IMR-90 (cell line): ENCODE measurements around the gene CIART. TPM values are rescaled to one million over a fixed set of nuclear protein-coding genes. Genes with fewer than 3 reads are reported as not detected.

Experiments
- ATAC-seq: fragments of 200-7000 bp; cut with Tn5 transposase; 2 replicates; pipeline ENCODE4 v1.9.1; 2020; ENCODE audit warnings: low read depth, mild to moderate bottlenecking, moderate library complexity
- BruUV-seq: library from RNA; stranded (reverse); fragments of 400-500 nt; replicated peaks from 2 replicates; lab custom pipeline; 2021; lab: Mats Ljungman, UMichigan
- CTCF ChIA-PET: fragments of 300-600 bp; formaldehyde crosslinking; extraction: SDS; loops from one replicate; lab custom pipeline; 2021; ENCODE audit warnings: antibody characterized with exemption; lab: Yijun Ruan, JAX
- POLR2A ChIA-PET: fragments of 300-600 bp; sonication (Branson Sonifier 250); formaldehyde crosslinking; loops from one replicate; lab custom pipeline; 2022; ENCODE audit warnings: antibody characterized with exemption; ENCODE audit not compliant: unreplicated experiment; lab: Charles Lee
- DNase-seq: peaks from one replicate; pipeline ENCODE4 v3.0.0; 2013
- H2AFZ ChIP-seq: replicated peaks from 2 replicates; pipeline ENCODE3; 2013; ENCODE audit warnings: low read length, mild to moderate bottlenecking; ENCODE audit not compliant: poor library complexity
- H2AK5ac ChIP-seq: 2 replicates; pipeline ENCODE4 v1.6.1; 2013; ENCODE audit warnings: low read depth, low read length, inconsistent platforms
- H2AK9ac ChIP-seq: replicated peaks from 2 replicates; pipeline ENCODE3; 2013; ENCODE audit warnings: mild to moderate bottlenecking, low read depth, low read length, moderate library complexity; ENCODE audit not compliant: poor library complexity
- H2BK120ac ChIP-seq: 2 replicates; pipeline ENCODE4 v1.6.1; 2013; ENCODE audit warnings: low read depth, low read length, inconsistent platforms
- H2BK15ac ChIP-seq: 3 replicates; pipeline ENCODE4 v1.6.1; 2013; ENCODE audit warnings: low read depth, low read length, inconsistent platforms
- H2BK20ac ChIP-seq: 2 replicates; pipeline ENCODE4 v1.6.1; 2013; ENCODE audit warnings: low read depth, mild to moderate bottlenecking, inconsistent platforms, low read length, moderate library complexity
- H2BK5ac ChIP-seq: 2 replicates; pipeline ENCODE4 v1.6.1; 2013; ENCODE audit warnings: mild to moderate bottlenecking, low read depth, low read length, inconsistent platforms; ENCODE audit not compliant: poor library complexity, severe bottlenecking
- H3K14ac ChIP-seq: replicated peaks from 2 replicates; pipeline ENCODE4 v1.6.1; 2013; ENCODE audit warnings: low read depth, low read length, inconsistent platforms
- H3K18ac ChIP-seq: 2 replicates; pipeline ENCODE4 v1.6.1; 2013; ENCODE audit warnings: low read depth, low read length, control low read depth
- H3K23ac ChIP-seq: 2 replicates; pipeline ENCODE4 v1.6.1; 2013; ENCODE audit warnings: low read depth, low read length, inconsistent platforms
- H3K27ac ChIP-seq: 2 replicates; pipeline ENCODE4 v1.5.1; 2013; ENCODE audit warnings: mild to moderate bottlenecking, control low read depth, low read length; ENCODE audit not compliant: insufficient read depth
- H3K27me3 ChIP-seq: 2 replicates; pipeline ENCODE4 v1.6.1; 2013; ENCODE audit warnings: low read length; ENCODE audit not compliant: control insufficient read depth, insufficient read depth
- H3K36me3 ChIP-seq: 2 replicates; pipeline ENCODE4 v1.6.1; 2013; ENCODE audit warnings: low read length, mixed read lengths; ENCODE audit not compliant: control insufficient read depth, insufficient read depth
- H3K4ac ChIP-seq: 2 replicates; pipeline ENCODE4 v1.6.1; 2013; ENCODE audit warnings: low read depth, low read length, inconsistent platforms
- H3K4me1 ChIP-seq: 2 replicates; pipeline ENCODE4 v1.6.1; 2013; ENCODE audit warnings: low read length, mixed read lengths; ENCODE audit not compliant: control insufficient read depth, insufficient read depth
- H3K4me2 ChIP-seq: 2 replicates; pipeline ENCODE4 v1.6.1; 2013; ENCODE audit warnings: low read depth, mild to moderate bottlenecking, control low read depth, low read length, moderate library complexity
- H3K4me3 ChIP-seq: 2 replicates; pipeline ENCODE4 v1.5.1; 2013; ENCODE audit warnings: low read depth, mild to moderate bottlenecking, control low read depth, low read length, moderate library complexity; ENCODE audit not compliant: insufficient read depth
- H3K56ac ChIP-seq: 2 replicates; pipeline ENCODE4 v1.6.1; 2013; ENCODE audit warnings: low read length, inconsistent platforms; ENCODE audit not compliant: insufficient read depth; ENCODE audit errors: extremely low read depth
- H3K79me1 ChIP-seq, 2 experiments: 2 replicates each; pipeline ENCODE4 v1.6.1; 2013; ENCODE audit warnings: low read length in 2 of 2, inconsistent platforms in 1 of 2, low read depth in 1 of 2
- H3K9ac ChIP-seq: 2 replicates; pipeline ENCODE4 v1.6.1; 2013; ENCODE audit warnings: low read depth, low read length, control low read depth
- H3K9me1 ChIP-seq: 2 replicates; pipeline ENCODE4 v1.6.1; 2013; ENCODE audit warnings: low read length, inconsistent platforms; ENCODE audit not compliant: insufficient read depth
- H3K9me3 ChIP-seq: 2 replicates; pipeline ENCODE4 v1.6.1; 2013; ENCODE audit warnings: low read length; ENCODE audit not compliant: control insufficient read depth, insufficient read depth
- H4K20me1 ChIP-seq: 2 replicates; pipeline ENCODE4 v1.6.1; 2013; ENCODE audit warnings: low read length, inconsistent platforms; ENCODE audit not compliant: insufficient read depth
- H4K5ac ChIP-seq: 2 replicates; pipeline ENCODE4 v1.6.1; 2013; ENCODE audit warnings: mild to moderate bottlenecking, low read depth, low read length, control low read depth
- H4K8ac ChIP-seq, 2 experiments: 2 replicates each; pipeline ENCODE4 v1.6.1; 2013; ENCODE audit warnings: low read depth in 2 of 2, low read length in 2 of 2, control low read depth in 1 of 2, inconsistent platforms in 1 of 2
- H4K91ac ChIP-seq: 2 replicates; pipeline ENCODE4 v1.6.1; 2013; ENCODE audit warnings: low read depth, low read length, inconsistent platforms; ENCODE audit not compliant: insufficient read depth
- CEBPB ChIP-seq: IDR thresholded peaks from 2 replicates; pipeline ENCODE4 v1.6.1; 2012; ENCODE audit warnings: low read depth, low read length, improper control_type of control experiment
- CHD1 ChIP-seq: IDR thresholded peaks from 2 replicates; pipeline ENCODE4 v1.6.1; 2012; ENCODE audit warnings: low read depth, low read length, improper control_type of control experiment
- FOS ChIP-seq: fragments of 150-350 bp; IDR thresholded peaks from 2 replicates; pipeline ENCODE4 v1.6.1; 2016; ENCODE audit warnings: low read depth, low read length
- NFE2L2 ChIP-seq: fragments of 150-350 bp; IDR thresholded peaks from 2 replicates; pipeline ENCODE4 v1.6.1; 2016; ENCODE audit warnings: low read depth, mild to moderate bottlenecking, low read length
- RAD21 ChIP-seq: IDR thresholded peaks from 2 replicates; pipeline ENCODE4 v1.6.1; 2012; ENCODE audit warnings: low read length, improper control_type of control experiment
- RCOR1 ChIP-seq: IDR thresholded peaks from 2 replicates; pipeline ENCODE4 v1.6.1; 2012; ENCODE audit warnings: mild to moderate bottlenecking, low read length, improper control_type of control experiment; ENCODE audit not compliant: insufficient replicate concordance
- RFX5 ChIP-seq: IDR thresholded peaks from 2 replicates; pipeline ENCODE4 v1.8.0; 2012; ENCODE audit warnings: low read depth, mild to moderate bottlenecking, low read length, moderate library complexity
- SMC3 ChIP-seq: fragments of 150-350 bp; IDR thresholded peaks from 2 replicates; pipeline ENCODE4 v1.6.1; 2016; ENCODE audit warnings: low read depth, mild to moderate bottlenecking, antibody characterized with exemption, low read length, moderate library complexity
- USF2 ChIP-seq: fragments of 150-350 bp; IDR thresholded peaks from 2 replicates; pipeline ENCODE4 v1.6.1; 2017; ENCODE audit warnings: mild to moderate bottlenecking, antibody characterized with exemption, low read length, low read depth
- WGBS, 2 experiments: methylation state at CpG; one replicate each; pipeline versions ENCODE4 v1.1.5 to v1.1.7; 2013; ENCODE audit warnings: missing lambda C conversion rate in 2 of 2; ENCODE audit not compliant: insufficient read length in 1 of 2; ENCODE audit errors: extremely low coverage in 2 of 2; 5-methylcytosine and 5-hydroxymethylcytosine counted together
- dilution Hi-C: fragments of 300-500 bp; cut with HindIII; formaldehyde crosslinking; loops from one replicate; pipeline ENCODE4 v1.14.3; 2018; ENCODE audit warnings: low sequenced_read_pairs; ENCODE audit not compliant: unreplicated experiment
- in situ Hi-C: fragments of 300-500 bp; cut with MboI; formaldehyde crosslinking; loops from 3 replicates; pipeline ENCODE4 v1.14.3; 2019; ENCODE audit warnings: low sequenced_read_pairs, inconsistent platforms, mixed read lengths
- intact Hi-C: fragments of 100-400 bp; cut with micrococcal nuclease; formaldehyde crosslinking; loops from 2 replicates; pipeline ENCODE4 v1.10.0; 2022
- polyA plus RNA-seq, 3 experiments: library from polyadenylated mRNA; depleted of rRNA; stranded (reverse); fragments of >200 nt; gene quantifications; 2 replicates each; pipeline ENCODE4 v1.2.3, GENCODE V29; 2012; ENCODE audit warnings: low replicate concordance in 1 of 3
- total RNA-seq: library from RNA; depleted of rRNA; stranded (reverse); fragments of >200 nt; gene quantifications from 2 replicates; pipeline ENCODE4 v1.2.3, GENCODE V29; 2012

CIART gene
- total and polyA plus RNA-seq, 2 of the 4 experiments (the other 2 are of a cell fraction) = 16.5 to 18.1 TPM

GRCh38 chr1:150249936-150250335 lies 32.4 kb upstream of the CIART start:
- no peak overlapping the region for H2BK15ac ChIP-seq
- DNase-seq (no peak), ATAC-seq (no peak)
- no peak overlapping the region for H2BK120ac ChIP-seq
- intact Hi-C loops = no loop called here
- H3K9ac ChIP-seq = no peak overlapping the region
- in situ Hi-C loops = no loop called here
- no peak overlapping the region for H2AK5ac ChIP-seq
- dilution Hi-C loops = no loop called here
- H3K18ac ChIP-seq = no peak overlapping the region
- no peak overlapping the region for H2AK9ac ChIP-seq
- no peak overlapping the region for H4K91ac ChIP-seq
- H2AFZ ChIP-seq = no peak overlapping the region
- H4K20me1 ChIP-seq = no peaks in the 10 kb centered on the region
- no peaks in the 10 kb centered on the region for H3K9me1 ChIP-seq
- H3K4me2 ChIP-seq = no peak overlapping the region
- no peaks in the 10 kb centered on the region; the same call in 1 of the 2 replicates for H3K27me3 ChIP-seq
- H2BK20ac ChIP-seq = no peak overlapping the region
- no peaks in the 10 kb centered on the region for H3K36me3 ChIP-seq
- WGBS, 2 experiments = no CpG with 5 or more reads among the region's 2 CpGs
- H3K4ac ChIP-seq = no peak overlapping the region
- no peak overlapping the region for H4K5ac ChIP-seq
- TF ChIP-seq NFE2L2 = no peak
- no peak for TF ChIP-seq RFX5
- TF ChIP-seq FOS = no peak
- TF ChIP-seq CHD1 = no peak
- no peak for TF ChIP-seq SMC3
- TF ChIP-seq RAD21 = no peak
- TF ChIP-seq USF2 = no peak
- no peak for TF ChIP-seq RCOR1
- TF ChIP-seq CEBPB = no peak
- H3K56ac ChIP-seq = no peak overlapping the region
- no peak overlapping the region for H3K14ac ChIP-seq
- no peak overlapping the region for H3K4me3 ChIP-seq
- no peak overlapping the region for H4K8ac ChIP-seq
- H2BK5ac ChIP-seq = no peak overlapping the region
- no peaks in the 10 kb centered on the region for H3K4me1 ChIP-seq
- H3K9me3 ChIP-seq = no peaks in the 10 kb centered on the region
- no peaks in the 10 kb centered on the region for H3K79me1 ChIP-seq
- ChIA-PET CTCF (no interaction called here), POLR2A (no interaction called here)
- BruUV-seq = no TSS peak
- no peak overlapping the region for H3K27ac ChIP-seq
- no peak overlapping the region for H3K23ac ChIP-seq
